NCI-H2196 (cell line): ENCODE data around the gene TMEM255A.

Experiments
- DNase-seq: peaks from one replicate; lab custom pipeline; 2025; ENCODE audit not compliant: unreplicated experiment; lab: John Stamatoyannopoulos, UW

Gene TMEM255A

DNA sequence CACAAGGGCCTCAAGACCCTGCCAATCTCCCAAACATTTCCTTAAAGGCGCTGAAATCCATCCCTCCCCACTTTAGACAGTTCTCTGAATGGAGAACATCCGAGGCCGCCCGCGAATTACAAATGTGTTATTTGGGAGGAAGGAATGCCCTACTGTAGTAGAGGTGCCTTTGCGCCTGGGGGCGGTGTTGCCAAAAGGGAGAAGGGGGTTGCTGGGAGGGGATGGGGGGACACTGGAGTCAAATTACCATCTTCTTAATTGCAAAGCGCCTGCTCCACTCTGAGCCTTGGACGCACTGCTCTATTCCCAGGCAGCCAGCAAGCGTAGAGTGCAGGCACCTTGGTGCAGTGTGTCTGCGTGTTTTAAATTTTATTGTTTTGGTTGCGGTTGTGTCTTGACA is 2.7 kb downstream of the TMEM255A start:
- DNase-seq = no peak

DNA sequence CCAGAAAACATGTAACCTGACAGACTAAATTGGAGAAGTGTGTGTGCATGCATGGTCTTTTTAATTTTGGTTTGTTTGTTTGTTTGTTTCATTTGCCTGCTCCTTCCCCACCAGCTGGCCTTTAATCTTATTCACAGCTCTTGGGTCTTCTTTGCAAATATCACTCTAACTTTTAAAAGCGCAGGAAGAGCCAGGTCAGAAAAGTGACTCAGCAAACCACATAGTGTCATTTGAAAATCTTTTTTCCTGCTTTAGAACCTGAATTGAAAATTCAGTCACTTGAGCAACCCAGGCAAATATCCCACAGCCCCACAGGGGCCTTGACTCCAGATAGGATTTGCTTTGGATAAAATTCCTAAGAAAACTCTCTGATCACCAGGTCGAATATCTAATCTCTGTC is 4.6 kb downstream of the TMEM255A start:
- no peak for DNase-seq

DNA sequence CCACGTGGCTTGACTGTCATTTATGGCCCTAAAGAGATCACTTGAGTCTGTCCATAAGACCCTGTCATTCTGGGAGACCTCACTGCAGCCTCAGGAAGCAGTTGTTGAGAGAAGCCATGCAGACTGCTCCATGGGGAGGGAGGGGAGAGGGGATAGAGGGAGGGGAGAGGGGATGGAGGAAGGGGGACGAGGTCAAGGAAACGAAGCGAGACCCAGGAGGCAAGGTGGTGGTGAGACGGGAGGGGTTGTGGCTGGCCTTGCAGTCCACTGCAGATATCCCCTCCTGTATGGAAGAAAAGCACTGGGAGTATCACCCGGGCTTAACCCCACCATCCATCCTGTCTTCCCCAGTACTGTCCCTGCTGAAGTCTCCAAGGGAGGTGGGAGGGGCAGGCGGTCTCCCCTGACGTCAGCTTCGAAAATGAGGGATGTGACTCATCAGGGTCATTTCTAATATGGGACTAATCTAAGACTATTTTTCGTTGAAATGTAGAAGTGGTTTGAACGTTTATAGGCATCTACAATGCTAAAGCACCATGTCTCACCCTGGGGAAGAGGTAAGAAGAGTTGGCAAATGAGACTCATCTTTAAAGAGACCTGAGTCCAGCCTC is 5.6 kb downstream of the TMEM255A start:
- DNase-seq = no peak

DNA sequence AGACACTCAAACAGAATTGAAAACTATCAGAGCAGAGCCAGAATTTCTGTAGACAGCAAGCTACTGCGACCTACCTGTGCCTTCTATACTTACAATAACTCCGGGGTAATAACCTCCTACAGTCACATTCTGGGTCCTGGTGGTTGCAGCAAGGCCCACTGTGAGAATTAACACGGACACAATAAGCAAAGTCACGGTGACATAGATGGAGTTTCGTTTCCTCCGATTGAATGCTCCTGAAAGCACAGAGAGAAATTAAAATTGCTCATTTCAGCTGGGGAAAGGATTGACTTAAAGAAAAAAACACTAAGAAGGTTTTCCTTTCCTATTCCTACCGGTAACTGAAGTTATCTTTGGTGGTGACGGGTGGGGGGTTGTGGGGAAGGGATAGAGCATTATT is 7.0 kb downstream of the TMEM255A start:
- DNase-seq = no peak

DNA sequence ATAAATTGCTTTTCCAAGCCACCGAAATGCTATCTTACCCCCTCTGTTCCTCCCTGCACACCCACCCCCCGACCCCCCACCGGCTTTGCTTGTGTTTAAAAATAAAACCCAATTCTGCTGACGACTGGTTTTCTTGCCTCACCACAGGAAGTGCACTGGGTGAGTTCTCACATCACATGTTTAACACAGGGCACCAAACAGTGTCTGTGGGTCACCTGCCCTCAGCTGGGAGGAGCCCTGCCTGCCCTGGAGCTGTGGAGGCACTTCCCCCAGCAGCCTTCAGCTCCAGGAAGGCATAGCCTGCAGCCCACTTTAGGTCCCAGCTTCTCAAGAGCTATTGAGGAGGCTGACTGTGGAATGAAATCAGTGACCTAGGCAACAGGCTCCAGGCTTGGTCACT is 8.8 kb downstream of the TMEM255A start:
- DNase-seq = peak; percentile 17

DNA sequence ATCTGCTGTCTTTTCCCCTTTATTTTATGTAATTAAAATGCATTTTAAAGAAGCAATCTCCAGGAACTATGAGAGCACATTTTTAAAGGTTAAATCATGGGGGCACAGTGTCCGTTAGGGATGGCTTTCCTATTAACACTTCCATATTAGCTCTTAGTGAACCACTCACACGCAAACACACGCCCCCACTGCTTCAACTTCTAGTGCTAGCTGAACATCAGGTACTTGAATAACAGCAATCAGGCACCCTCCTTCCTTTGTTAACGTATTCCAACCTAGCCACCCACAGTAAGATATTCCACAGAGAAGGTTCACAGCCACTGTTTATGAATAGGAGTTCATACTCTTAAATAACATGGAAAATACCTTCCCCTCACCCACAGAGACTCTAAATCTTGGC is 9.3 kb downstream of the TMEM255A start:
- no peak for DNase-seq

DNA sequence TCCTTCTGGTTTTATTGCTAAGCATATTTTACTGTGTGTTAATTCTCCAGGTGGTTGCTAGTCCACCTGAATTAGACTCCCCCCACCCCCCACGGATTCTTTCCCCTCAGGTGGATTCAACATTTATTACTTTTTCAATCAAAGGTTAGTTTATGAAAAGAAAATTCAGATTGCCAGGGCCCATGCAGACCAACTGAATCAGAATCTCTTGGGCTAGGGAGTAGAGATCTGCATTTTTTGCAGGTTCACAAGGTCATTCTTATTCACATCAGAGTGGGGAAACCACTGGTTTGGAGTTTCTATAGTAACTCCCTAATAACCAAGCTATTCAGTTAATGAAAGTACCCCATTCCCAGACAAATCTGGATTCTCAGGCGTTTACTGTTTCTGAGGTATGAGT is 9.8 kb downstream of the TMEM255A start:
- no peak for DNase-seq

DNA sequence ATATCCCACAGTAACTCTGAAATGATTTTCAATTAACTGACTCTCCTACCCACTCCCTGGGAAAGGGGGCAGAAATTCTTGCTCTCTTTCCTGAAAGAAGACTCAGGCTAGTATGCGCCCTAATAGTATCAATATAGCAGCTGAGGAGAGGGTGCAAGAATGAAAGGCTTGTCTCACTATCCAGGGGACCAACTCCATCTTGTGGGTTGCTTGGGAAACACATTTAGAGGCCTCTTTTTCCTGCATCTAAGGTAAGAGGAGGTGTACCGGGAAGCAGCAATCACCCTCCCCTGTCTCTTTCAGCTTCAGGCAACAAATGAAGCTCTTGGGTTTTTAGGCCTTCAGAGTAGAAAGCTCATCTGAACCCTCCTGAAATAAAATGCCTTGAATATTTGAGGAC is 11.3 kb downstream of the TMEM255A start:
- DNase-seq = no peak

DNA sequence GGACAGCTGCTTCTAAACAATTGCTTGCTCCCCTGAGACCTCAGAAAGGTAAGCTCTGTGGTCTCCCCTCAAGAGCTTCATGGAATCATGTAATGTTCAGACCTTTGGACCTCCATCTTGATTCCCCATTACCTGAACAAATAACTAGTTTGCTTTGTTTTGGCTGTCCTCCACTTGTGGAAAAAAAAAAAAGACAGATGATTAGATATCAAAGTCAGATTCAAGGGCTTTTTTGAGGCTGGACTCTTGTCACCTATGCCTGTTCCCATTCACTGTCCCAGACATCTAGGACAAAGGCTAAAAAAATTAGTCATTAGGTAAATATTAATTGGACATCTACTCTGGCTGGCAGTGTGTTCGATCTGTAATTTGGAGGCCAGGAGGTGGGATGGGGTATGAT is 13.3 kb downstream of the TMEM255A start:
- DNase-seq = no peak

DNA sequence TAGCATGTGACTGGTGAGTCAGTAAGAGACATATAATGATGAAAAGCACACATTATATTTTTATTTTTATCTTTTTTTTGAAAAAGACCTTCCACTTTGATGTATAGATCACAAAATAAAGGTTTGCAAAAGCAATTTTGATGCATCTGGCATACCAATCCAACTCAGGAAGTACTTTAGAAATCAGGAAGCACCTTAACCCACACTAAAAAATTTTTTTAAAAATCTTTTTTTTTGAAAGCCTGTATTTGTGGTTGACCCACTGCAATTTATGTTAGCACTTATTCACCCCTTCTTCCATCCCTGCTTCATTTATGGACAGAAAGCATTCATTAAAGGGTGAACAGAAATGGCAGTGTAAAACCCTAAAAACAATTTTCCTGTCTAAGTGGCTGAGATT is 16.6 kb downstream of the TMEM255A start:
- DNase-seq = no peak

DNA sequence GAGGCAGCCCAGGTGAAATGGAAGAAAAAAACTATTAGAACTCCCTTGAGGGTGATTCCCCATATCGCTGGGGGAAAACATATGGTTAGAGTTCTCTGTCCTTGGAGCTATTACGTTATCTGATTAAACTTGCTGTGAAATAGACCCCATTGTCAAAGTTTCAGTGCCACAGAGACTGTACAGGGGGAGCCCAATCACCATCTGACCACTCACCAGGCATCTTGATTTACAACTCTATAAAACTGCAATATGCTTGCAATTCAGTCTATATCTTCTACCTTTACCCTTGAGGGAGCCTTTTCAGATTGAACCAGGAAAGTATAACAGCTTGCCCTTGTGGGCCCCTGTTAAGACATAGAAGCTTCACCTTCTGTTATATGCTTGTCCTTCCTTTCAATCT is 18.2 kb downstream of the TMEM255A start:
- DNase-seq = no peak

DNA sequence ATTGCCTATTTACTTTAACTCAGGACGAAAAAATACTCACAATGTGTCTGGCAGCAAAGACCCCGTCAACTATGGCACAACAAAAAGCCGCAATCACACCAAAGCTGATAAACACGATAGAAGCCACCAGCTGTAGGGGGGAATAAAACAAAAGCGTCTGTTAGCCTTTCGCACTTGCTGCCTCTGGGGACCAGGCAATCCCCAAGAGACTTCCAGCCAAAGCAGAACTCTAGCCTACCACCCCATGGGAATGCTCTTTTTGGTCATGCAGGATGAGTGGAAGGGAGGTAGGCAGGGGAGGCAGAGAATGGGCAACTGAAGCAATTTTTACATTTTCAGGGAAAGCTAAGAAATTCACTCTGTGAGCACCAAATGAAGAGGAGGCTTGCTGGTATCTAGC is 20.1 kb downstream of the TMEM255A start:
- DNase-seq = no peak

DNA sequence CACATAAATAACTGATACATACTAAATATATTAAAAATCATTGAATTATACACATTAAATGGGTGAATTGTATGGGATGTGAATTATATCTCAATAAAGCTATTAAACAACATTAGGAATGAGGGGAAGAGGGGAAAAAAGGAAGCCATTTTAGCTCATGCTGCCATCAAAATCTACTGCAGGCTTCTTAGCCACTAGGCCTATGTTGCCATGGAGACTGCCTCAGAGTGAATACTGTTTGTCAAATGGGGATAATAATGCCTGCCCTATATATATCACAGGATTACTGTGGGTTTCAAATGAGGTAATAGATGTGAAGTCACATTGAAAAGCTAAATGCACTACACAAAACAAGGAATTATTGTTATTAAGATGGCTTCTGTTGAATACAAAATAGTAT is 21.2 kb downstream of the TMEM255A start:
- no peak for DNase-seq

DNA sequence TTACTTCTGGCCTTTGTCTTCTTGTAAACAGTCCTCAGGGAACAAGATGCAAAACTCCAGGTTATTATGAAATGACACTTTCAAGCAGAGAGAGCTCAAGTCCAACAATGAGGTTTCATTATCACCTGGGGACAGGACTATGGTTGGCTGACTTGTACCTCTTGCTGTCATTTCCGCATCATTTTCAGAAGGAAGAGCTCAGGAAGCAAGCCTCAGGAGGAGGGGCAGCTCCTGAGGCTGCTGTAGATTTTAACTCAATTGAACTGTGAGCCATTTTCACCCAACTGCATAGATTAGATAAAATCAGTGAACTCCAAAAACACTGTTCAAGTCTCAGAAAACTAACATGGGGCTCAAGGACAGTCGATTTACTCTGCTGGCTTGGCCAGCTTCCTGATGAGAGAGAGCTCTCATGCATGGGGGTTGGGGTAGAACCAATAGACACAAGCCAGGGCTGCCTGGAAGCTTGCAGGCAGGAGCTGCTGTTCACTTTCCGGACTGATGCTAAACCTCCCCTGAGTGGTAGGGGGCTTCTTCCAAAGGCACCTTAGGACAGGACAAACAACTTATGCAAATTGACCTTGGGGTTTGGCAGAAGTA is 23.6 kb downstream of the TMEM255A start:
- DNase-seq = no peak

DNA sequence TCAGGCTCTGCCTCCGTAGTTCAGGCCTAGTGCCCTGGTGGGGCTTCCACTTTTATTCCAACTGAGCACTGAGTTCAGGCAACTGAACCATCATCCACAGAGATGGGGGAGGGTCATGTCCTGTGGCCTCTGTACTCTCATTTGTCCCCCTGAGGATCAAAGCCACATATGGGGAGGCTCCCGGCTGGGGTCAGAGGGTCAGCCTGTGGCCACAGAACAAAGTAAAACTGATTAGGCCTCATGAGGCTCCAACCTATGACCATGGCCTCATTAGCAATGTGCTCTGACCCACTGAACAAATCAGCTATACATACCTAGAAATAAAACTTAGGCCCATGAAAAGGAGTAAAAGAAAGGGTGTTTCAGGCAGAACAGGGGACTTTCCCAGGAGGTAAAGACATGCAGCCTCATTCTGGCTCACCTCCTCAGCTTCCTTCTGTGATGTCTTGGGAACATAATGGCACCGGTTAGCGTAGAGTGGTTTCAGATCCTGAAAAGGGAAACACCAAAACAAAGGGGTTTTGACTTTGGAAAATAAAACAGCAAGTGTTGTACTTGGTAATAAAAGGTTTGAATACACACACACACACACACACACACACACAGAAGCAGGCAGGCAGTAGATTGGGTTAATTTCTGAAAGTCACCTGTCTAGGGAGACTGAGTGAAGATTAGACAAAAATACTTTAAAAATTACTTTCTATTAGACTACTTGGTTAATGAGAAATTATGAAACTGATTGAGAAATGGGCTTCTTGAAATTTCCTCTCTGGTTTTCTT is 24.3 kb downstream of the TMEM255A start:
- DNase-seq = no peak

DNA sequence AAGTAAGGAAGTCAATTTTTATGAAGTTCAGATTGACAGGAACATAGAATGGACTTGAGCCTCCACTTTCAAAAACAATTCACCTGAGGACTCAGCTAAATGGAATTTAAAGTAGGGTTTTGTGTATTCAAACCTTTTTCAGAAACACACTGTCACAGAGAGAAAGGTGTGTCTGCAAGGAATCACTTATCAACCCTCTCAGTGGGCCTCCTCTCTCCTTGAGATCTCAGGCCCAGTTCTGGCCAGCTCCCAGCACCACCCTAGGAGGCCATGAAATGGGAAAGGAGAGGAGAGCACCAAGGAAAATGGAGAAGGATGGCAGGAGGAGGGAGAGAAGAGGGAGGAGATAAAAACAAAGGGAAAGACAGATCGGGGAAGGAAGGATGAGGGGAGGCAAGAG is 28.6 kb downstream of the TMEM255A start:
- no peak for DNase-seq

DNA sequence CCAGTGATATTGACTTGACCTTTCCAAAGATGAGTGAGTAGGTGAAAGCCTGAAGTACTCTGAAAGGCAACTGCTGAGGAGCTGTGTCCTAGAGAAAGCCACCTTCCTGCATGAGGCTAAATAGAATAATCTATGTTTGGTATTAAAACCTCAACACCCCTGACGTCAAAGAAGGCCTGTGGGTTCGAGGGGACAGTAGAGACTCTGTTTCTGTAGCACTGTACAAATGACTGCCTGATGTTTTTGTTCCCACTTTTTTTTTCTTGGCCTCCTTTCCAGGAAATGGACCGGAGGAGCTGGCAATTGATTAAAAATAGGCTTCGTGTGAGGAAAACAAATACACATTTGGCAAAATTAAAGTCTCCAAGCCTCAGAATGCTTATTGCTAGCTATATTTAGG is 29.5 kb downstream of the TMEM255A start:
- DNase-seq = no peak

DNA sequence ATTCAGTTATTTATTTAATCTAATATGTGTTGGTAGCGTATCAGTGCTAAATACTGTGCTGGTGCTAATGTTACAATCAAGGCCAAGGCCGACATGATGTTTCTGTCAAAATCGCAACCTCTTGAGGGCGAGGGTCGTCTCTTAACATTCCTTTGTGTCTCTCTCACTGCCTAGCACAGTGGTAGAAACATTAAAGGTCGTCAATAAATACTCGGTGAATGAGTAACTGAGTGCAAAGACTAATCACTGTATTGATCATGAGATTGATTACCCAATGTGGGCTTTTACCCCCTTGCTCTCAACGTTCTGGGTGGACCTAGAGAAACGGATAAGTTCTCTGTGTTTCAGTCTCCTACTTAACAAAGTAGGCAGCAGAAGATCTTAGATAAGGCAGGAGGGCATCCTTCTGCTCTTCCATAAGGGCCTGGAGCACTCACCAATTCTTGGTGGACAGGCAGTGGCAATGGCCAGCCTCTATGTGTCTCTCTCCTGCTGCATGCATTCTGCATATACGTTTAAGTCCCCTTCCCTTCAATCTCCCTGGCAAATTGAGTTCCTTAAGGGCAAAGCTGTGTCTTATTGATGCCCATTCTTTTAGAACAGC is 30.1 kb downstream of the TMEM255A start:
- no peak for DNase-seq

DNA sequence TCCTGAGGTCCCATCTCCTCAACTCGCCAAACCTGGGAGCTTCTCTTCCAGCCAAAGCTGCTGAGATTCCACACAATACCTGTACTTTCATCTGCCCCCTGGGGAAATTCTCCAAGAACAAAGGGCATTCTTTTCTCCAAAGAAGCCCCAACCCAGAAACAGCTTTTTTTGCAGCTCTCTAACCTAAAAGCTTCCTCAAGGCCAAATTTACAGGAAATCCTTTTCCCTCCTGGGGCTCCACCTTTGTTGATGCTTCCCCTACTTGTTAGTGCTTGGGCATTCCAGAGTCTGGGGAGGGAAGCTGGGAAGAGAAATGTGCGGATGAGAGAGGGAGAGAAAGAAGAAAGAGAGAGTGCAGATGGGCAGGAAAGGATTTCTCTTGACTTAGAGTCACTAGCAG is 36.3 kb downstream of the TMEM255A start:
- DNase-seq = no peak

DNA sequence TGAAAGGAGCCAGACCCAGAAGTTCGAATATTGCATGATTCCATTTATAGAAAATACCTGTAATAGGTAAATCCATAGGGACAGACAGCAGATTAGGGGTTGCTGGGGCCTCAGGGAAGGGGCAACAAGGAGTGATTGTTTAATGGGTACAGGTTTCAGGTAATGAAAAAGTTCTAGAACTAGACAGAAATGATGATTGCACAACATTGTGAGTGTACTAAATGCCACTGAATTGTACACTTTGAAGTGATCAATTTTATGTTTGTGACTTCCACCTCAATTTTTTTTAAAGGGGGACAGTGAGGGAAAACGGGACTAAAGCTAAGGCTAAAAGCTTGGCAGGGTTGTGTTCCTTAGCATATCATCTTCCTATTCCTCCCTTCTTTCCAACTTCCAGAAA is 37.1 kb downstream of the TMEM255A start:
- DNase-seq = no peak

DNA sequence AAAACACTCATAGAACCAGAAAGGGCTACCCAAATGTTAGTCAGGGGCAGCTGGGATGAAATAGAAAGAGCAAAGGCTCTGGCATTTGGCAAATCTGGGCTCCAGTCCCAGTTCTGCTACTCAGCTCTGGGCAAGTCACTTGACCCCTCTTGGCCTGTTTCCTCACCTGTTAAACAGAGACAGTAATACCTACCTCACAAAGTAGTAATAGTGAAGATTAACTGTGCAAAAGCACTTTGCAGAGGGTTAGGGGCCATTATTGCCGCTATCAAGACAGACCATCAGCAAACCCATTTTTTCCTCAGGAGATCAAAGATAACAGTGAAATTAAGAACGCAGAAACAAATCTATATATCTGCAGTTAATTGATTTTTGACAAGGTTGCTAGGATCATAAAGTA is 40.0 kb downstream of the TMEM255A start:
- peak; percentile 37 for DNase-seq

DNA sequence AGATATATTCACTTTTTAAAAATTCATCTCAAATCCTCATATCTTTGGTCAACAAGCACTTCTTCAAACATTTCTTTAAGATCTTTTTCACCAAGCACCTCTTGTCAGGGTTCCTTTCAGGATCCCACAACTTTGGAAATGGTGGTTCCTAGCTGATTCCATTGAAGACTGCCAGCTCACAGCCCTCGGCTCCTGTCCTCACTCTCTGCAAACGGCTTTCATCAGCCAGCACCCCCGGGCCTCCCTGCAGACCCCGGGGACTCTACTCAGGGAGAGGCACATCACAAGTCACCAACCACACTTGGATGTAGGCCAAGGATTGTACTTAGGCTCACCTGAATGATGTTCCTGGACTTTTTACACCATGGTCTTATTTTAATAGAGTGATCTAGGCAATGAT is 40.7 kb downstream of the TMEM255A start:
- no peak for DNase-seq
